ENCODE data around the gene DUSP6.

Gene DUSP6

GRCh38 chr12:89352242-89352491, 134 bp downstream of the DUSP6 start:
- H3K4me3 ChIP-seq (ENCODE audit: low read length), result peak overlapping the region; percentile 93
- no peak for TF ChIP-seq CTCF (conservative IDR thresholded peaks at IDR 0.05; ENCODE audit: low read length)
- DNase-seq (ENCODE audit: low read depth), result no peak

- H3K4me3 ChIP-seq (ENCODE audit: low read length), result peak overlapping the region; percentile 93
- peak; percentile 52 for DNase-seq (ENCODE audit: low read depth)
- no peak for TF ChIP-seq CTCF (conservative IDR thresholded peaks at IDR 0.05; ENCODE audit: low read length)
Observed at GRCh38 chr12:89351489-89352241, 636 bp downstream of the DUSP6 start.

GRCh38 chr12:89350630-89351488, 1.4 kb downstream of the DUSP6 start:
- H3K4me3 ChIP-seq (ENCODE audit: low read length), result peak overlapping the region; percentile 93
- peak; percentile 19 for DNase-seq (ENCODE audit: low read depth)
- no peak for TF ChIP-seq CTCF (conservative IDR thresholded peaks at IDR 0.05; ENCODE audit: low read length)

- DNase-seq (ENCODE audit: low read depth), result no peak
- peak overlapping the region; percentile 93 for H3K4me3 ChIP-seq (ENCODE audit: low read length)
- no peak for TF ChIP-seq CTCF (conservative IDR thresholded peaks at IDR 0.05; ENCODE audit: low read length)
Observed at GRCh38 chr12:89350260-89350629, 2.1 kb downstream of the DUSP6 start.

GRCh38 chr12:89349814-89350213, 2.5 kb downstream of the DUSP6 start:
- TF ChIP-seq CTCF (conservative IDR thresholded peaks at IDR 0.05; ENCODE audit: low read length), result no peak
- peak overlapping the region; percentile 93 for H3K4me3 ChIP-seq (ENCODE audit: low read length)
- peak; percentile 62 for DNase-seq (ENCODE audit: low read depth)

GRCh38 chr12:89348894-89349699, 3.2 kb downstream of the DUSP6 start:
- TF ChIP-seq CTCF (conservative IDR thresholded peaks at IDR 0.05; ENCODE audit: low read length), result no peak
- peak overlapping the region; percentile 93 for H3K4me3 ChIP-seq (ENCODE audit: low read length)
- DNase-seq (ENCODE audit: low read depth), result no peak

All from AG10803 (cell line).